NB4 (cell line): ENCODE measurements around the gene NT5DC1.

Experiments
- MYC ChIP-seq: IDR thresholded peaks from 2 replicates; pipeline ENCODE4 v1.6.1; 2011; ENCODE audit warnings: low read depth, low read length
- POLR2A ChIP-seq: IDR thresholded peaks from 2 replicates; pipeline ENCODE4 v1.6.1; 2011; ENCODE audit warnings: mild to moderate bottlenecking; ENCODE audit not compliant: insufficient read length; ENCODE audit errors: extremely low read depth
- TF ChIP-seq, protein P1 (sequence below): IDR thresholded peaks from one replicate; pipeline ENCODE4 v1.5.1; 2012; ENCODE audit warnings: low read depth, low read length
- TF ChIP-seq, protein P2 (sequence below): IDR thresholded peaks from 2 replicates; pipeline ENCODE4 v1.6.1; 2011; ENCODE audit warnings: low read depth, low read length

- TF ChIP-seq, protein P1, sequence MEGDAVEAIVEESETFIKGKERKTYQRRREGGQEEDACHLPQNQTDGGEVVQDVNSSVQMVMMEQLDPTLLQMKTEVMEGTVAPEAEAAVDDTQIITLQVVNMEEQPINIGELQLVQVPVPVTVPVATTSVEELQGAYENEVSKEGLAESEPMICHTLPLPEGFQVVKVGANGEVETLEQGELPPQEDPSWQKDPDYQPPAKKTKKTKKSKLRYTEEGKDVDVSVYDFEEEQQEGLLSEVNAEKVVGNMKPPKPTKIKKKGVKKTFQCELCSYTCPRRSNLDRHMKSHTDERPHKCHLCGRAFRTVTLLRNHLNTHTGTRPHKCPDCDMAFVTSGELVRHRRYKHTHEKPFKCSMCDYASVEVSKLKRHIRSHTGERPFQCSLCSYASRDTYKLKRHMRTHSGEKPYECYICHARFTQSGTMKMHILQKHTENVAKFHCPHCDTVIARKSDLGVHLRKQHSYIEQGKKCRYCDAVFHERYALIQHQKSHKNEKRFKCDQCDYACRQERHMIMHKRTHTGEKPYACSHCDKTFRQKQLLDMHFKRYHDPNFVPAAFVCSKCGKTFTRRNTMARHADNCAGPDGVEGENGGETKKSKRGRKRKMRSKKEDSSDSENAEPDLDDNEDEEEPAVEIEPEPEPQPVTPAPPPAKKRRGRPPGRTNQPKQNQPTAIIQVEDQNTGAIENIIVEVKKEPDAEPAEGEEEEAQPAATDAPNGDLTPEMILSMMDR, result peak; percentile 36
- TF ChIP-seq POLR2A (no peak), MYC (no peak)
- TF ChIP-seq, protein P2, sequence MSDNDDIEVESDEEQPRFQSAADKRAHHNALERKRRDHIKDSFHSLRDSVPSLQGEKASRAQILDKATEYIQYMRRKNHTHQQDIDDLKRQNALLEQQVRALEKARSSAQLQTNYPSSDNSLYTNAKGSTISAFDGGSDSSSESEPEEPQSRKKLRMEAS, result no peak
Observed at GRCh38 chr6:116217069-116217468, 116.4 kb downstream of the NT5DC1 start.
